Stomach (tissue), 4 donors: ENCODE measurements around the gene TUBB2B.

Experiments
- CTCF ChIP-seq, 7 experiments: fragments of 450-650 bp in 4 of 7; fragments of 200-600 bp in 3 of 7; sonication (generic) in 3 of 7; IDR thresholded peaks; one replicate each; pipeline ENCODE4 v1.5.1; 2016 to 2019; ENCODE audit warnings: antibody characterized with exemption in 7 of 7, control low read depth in 2 of 7, mild to moderate bottlenecking in 1 of 7
- EP300 ChIP-seq: sonication (generic); formaldehyde crosslinking; IDR thresholded peaks from one replicate; pipeline ENCODE4 v1.6.1; 2017; ENCODE audit warnings: antibody characterized with exemption
- POLR2A ChIP-seq, 4 donors: fragments of 450-650 bp; IDR thresholded peaks; one replicate each; pipeline ENCODE4 v1.6.1; 2016; ENCODE audit warnings: antibody characterized with exemption in 4 of 4, control low read depth in 2 of 4, mild to moderate bottlenecking in 1 of 4, moderate library complexity in 1 of 4

- TF ChIP-seq POLR2A (IDR thresholded peaks at IDR 0.05): no peak
- no peak for TF ChIP-seq EP300
- TF ChIP-seq CTCF (IDR thresholded peaks at IDR 0.05): no peak
Measured at GRCh38 chr6:3221578-3221977, 5.9 kb downstream of the TUBB2B start.
